ENCODE data around the gene GHR.

The GHR gene

GRCh38 chr5:42462083-42462482, 38.8 kb downstream of the GHR start:
- no peak for TF ChIP-seq GLIS3 (CRISPR knock-in tag; IDR thresholded peaks at IDR 0.05)
- no peak for TF ChIP-seq RARB (CRISPR knock-in tag; IDR thresholded peaks at IDR 0.05)
- TF ChIP-seq CREB5 (CRISPR knock-in tag; IDR thresholded peaks at IDR 0.05; ENCODE audit: low read depth), result no peak
- TF ChIP-seq TCF4 (CRISPR knock-in tag; IDR thresholded peaks at IDR 0.05; ENCODE audit: borderline replicate concordance), result no peak
- no peak for TF ChIP-seq POU6F1 (CRISPR knock-in tag; IDR thresholded peaks at IDR 0.05; ENCODE audit: borderline replicate concordance, low read depth)
- no peak for TF ChIP-seq ZFP3 (CRISPR knock-in tag; IDR thresholded peaks at IDR 0.05)
- TF ChIP-seq OSR1 (CRISPR knock-in tag; IDR thresholded peaks at IDR 0.05), result no peak
- TF ChIP-seq PPARA (CRISPR knock-in tag; IDR thresholded peaks at IDR 0.05; ENCODE audit: borderline replicate concordance), result no peak
- no peak for TF ChIP-seq ZNF8 (CRISPR knock-in tag; IDR thresholded peaks at IDR 0.05)
- no peak for TF ChIP-seq ZNF565 (CRISPR knock-in tag; conservative IDR thresholded peaks at IDR 0.05; ENCODE audit: low read depth)
- TF ChIP-seq CSRNP3 (CRISPR knock-in tag; IDR thresholded peaks at IDR 0.05), result no peak
- TF ChIP-seq ZC3H10 (CRISPR knock-in tag; IDR thresholded peaks at IDR 0.05), result no peak
- TF ChIP-seq TSHZ2 (CRISPR knock-in tag; IDR thresholded peaks at IDR 0.05), result no peak
- TF ChIP-seq PATZ1 (CRISPR knock-in tag; IDR thresholded peaks at IDR 0.05; ENCODE audit: borderline replicate concordance), result no peak
- no peak for TF ChIP-seq ZNF70 (CRISPR knock-in tag; IDR thresholded peaks at IDR 0.05)
- TF ChIP-seq BACH2 (CRISPR knock-in tag; IDR thresholded peaks at IDR 0.05; ENCODE audit: borderline replicate concordance), result no peak
- TF ChIP-seq ARNTL (CRISPR knock-in tag; IDR thresholded peaks at IDR 0.05; ENCODE audit: borderline replicate concordance, low read depth), result no peak
- TF ChIP-seq TOX (CRISPR knock-in tag; IDR thresholded peaks at IDR 0.05; ENCODE audit: borderline replicate concordance), result no peak
- no peak for TF ChIP-seq SNAI2 (CRISPR knock-in tag; IDR thresholded peaks at IDR 0.05)
- TF ChIP-seq CSDC2 (CRISPR knock-in tag; IDR thresholded peaks at IDR 0.05), result no peak
- ATAC-seq, result no peak

- TF ChIP-seq ZC3H10 (CRISPR knock-in tag; IDR thresholded peaks at IDR 0.05) (no peak), ZNF8 (CRISPR knock-in tag; IDR thresholded peaks at IDR 0.05) (no peak), SNAI2 (CRISPR knock-in tag; IDR thresholded peaks at IDR 0.05) (no peak), ESRRG (CRISPR knock-in tag; IDR thresholded peaks at IDR 0.05) (no peak), PATZ1 (CRISPR knock-in tag; IDR thresholded peaks at IDR 0.05; ENCODE audit: borderline replicate concordance) (no peak), ZNF70 (CRISPR knock-in tag; IDR thresholded peaks at IDR 0.05) (no peak), POU6F1 (CRISPR knock-in tag; IDR thresholded peaks at IDR 0.05; ENCODE audit: borderline replicate concordance, low read depth) (no peak), ARNTL (CRISPR knock-in tag; IDR thresholded peaks at IDR 0.05; ENCODE audit: borderline replicate concordance, low read depth) (no peak), GLIS3 (CRISPR knock-in tag; IDR thresholded peaks at IDR 0.05) (no peak), TSHZ2 (CRISPR knock-in tag; IDR thresholded peaks at IDR 0.05) (no peak), BACH2 (CRISPR knock-in tag; IDR thresholded peaks at IDR 0.05; ENCODE audit: borderline replicate concordance) (no peak)
- no peak for ATAC-seq
Observed at GRCh38 chr5:42467572-42467971, 44.3 kb downstream of the GHR start.
